HS-27A (cell line): ENCODE data around the gene SERTM2.

Experiments used
- DNase-seq: peaks from one replicate; pipeline ENCODE4 v3.0.0-alpha.2; 2012; ENCODE audit warnings: low read depth, missing footprints

Gene SERTM2

GRCh38 chrX:111560801-111561200 is 49.4 kb downstream of the SERTM2 start:
- no peak for DNase-seq

GRCh38 chrX:111561851-111562250 is 50.4 kb downstream of the SERTM2 start:
- DNase-seq, result no peak

GRCh38 chrX:111567542-111568255 is 56.3 kb downstream of the SERTM2 start:
- no peak for DNase-seq

GRCh38 chrX:111568354-111568753 is 56.9 kb downstream of the SERTM2 start:
- no peak for DNase-seq

GRCh38 chrX:111568817-111569216 is 57.4 kb downstream of the SERTM2 start:
- no peak for DNase-seq
